IPS DF 4.7 (cell line): Measurements from ENCODE around the gene VAT1L.

Experiments
- DNase-seq: peaks from one replicate; pipeline ENCODE4 v3.0.0-alpha.2; 2013; ENCODE audit warnings: low spot score; ENCODE audit errors: extremely low read depth

The VAT1L gene

GRCh38 chr16:77782694-77783093 is 5.7 kb upstream of the VAT1L start:
- DNase-seq = no peak

GRCh38 chr16:77784441-77785372 is 3.7 kb upstream of the VAT1L start:
- no peak for DNase-seq

GRCh38 chr16:77785373-77785764 is 3.0 kb upstream of the VAT1L start:
- no peak for DNase-seq

- no peak for DNase-seq
These were observed 2.0 kb upstream of the VAT1L start for GRCh38 chr16:77786186-77786847.

- DNase-seq = no peak
These were observed 912 bp upstream of the VAT1L start for GRCh38 chr16:77787452-77787851.

GRCh38 chr16:77789085-77790008 is 983 bp downstream of the VAT1L start:
- DNase-seq = no peak

- DNase-seq = no peak
These were observed 1.6 kb downstream of the VAT1L start for GRCh38 chr16:77790009-77790372.

GRCh38 chr16:77790912-77791311 is 2.5 kb downstream of the VAT1L start:
- no peak for DNase-seq

- DNase-seq = no peak
These were observed 5.1 kb downstream of the VAT1L start for GRCh38 chr16:77793417-77793816.

- no peak for DNase-seq
These were observed 6.2 kb downstream of the VAT1L start for GRCh38 chr16:77794586-77794985.

- DNase-seq = no peak
These were observed 13.5 kb downstream of the VAT1L start for GRCh38 chr16:77801817-77802216.

GRCh38 chr16:77805398-77805797 is 17.0 kb downstream of the VAT1L start:
- no peak for DNase-seq

GRCh38 chr16:77807021-77807420 is 18.7 kb downstream of the VAT1L start:
- DNase-seq = no peak

- DNase-seq = no peak
These were observed 24.6 kb downstream of the VAT1L start for GRCh38 chr16:77812856-77813500.

GRCh38 chr16:77816293-77816692 is 27.9 kb downstream of the VAT1L start:
- DNase-seq = no peak

GRCh38 chr16:77820340-77820739 is 32.0 kb downstream of the VAT1L start:
- DNase-seq = no peak

- DNase-seq = no peak
These were observed 34.3 kb downstream of the VAT1L start for GRCh38 chr16:77822661-77823060.

- DNase-seq = no peak
These were observed 34.7 kb downstream of the VAT1L start for GRCh38 chr16:77823067-77823466.

GRCh38 chr16:77825196-77825595 is 36.8 kb downstream of the VAT1L start:
- no peak for DNase-seq

- DNase-seq = no peak
These were observed 38.7 kb downstream of the VAT1L start for GRCh38 chr16:77827032-77827431.
